Measurements from ENCODE around the gene PPP4R1.

DNA sequence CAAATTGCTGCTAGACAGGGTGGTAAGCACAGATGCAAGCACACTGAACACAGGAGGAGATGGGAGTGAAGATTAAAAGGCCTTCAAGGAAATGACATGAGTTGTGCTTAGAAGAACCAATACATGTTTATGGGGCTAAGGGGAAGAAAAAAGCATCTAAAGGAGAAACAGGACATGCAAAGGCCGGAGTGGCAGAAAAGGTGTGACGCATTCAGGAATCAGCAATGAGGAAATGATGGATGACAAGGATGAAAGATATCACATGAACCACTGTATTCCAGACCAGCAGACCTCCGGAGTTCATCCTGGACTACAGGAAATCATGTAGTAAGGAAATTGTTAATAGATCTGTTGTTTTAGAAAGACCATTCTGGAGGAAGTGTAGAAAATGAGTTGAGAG, 42.8 kb downstream of the PPP4R1 start:
- TF ChIP-seq, protein P1, sequence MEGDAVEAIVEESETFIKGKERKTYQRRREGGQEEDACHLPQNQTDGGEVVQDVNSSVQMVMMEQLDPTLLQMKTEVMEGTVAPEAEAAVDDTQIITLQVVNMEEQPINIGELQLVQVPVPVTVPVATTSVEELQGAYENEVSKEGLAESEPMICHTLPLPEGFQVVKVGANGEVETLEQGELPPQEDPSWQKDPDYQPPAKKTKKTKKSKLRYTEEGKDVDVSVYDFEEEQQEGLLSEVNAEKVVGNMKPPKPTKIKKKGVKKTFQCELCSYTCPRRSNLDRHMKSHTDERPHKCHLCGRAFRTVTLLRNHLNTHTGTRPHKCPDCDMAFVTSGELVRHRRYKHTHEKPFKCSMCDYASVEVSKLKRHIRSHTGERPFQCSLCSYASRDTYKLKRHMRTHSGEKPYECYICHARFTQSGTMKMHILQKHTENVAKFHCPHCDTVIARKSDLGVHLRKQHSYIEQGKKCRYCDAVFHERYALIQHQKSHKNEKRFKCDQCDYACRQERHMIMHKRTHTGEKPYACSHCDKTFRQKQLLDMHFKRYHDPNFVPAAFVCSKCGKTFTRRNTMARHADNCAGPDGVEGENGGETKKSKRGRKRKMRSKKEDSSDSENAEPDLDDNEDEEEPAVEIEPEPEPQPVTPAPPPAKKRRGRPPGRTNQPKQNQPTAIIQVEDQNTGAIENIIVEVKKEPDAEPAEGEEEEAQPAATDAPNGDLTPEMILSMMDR (IDR thresholded peaks at IDR 0.05): no peak
- TF ChIP-seq ZFX (IDR thresholded peaks at IDR 0.05; ENCODE audit: borderline replicate concordance): no peak
